GM18502 (cell line): ENCODE data around the gene FUCA2.
"Not testable (repeated sequence)": the region's sequence is repeated elsewhere in the genome, so short reads cannot be mapped to it uniquely, and the experiment has no call there.

Experiments used
- ATAC-seq: cut with Tn5 transposase; IDR thresholded peaks from one replicate; pipeline ENCODE4 v1.9.1; 2021; ENCODE audit warnings: mild to moderate bottlenecking; ENCODE audit not compliant: unreplicated experiment, poor library complexity

The FUCA2 gene

GRCh38 chr6:143449082-143449713 is 62.3 kb downstream of the FUCA2 start:
- no peak for ATAC-seq

GRCh38 chr6:143447865-143448264 is 63.7 kb downstream of the FUCA2 start:
- not testable (repeated sequence) for ATAC-seq
